H1 (cell line): ENCODE results near the gene SZT2. TPM values are rescaled to one million over a fixed set of nuclear protein-coding genes. Genes with fewer than 3 reads are reported as not detected.

Experiments used
- TAF7 ChIP-seq: optimal IDR thresholded peaks from 2 replicates; pipeline ENCODE3; 2011; ENCODE audit warnings: low read depth, mild to moderate bottlenecking, inconsistent platforms, low read length, moderate library complexity, borderline replicate concordance
- polyA plus RNA-seq, 7 experiments: library from polyadenylated mRNA; depleted of rRNA in 3 of 7; stranded (reverse) in 5 of 7; unstranded in 2 of 7; fragments of >200 nt in 5 of 7; fragments of 200-250 nt in 2 of 7; gene quantifications; 1 replicate in 5 of 7; 2 replicates in 1 of 7; 4 replicates in 1 of 7; pipeline versions ENCODE4 v1.2.1 to v1.2.3, GENCODE V29; 2011 to 2013; ENCODE audit warnings: missing spikeins in 2 of 7, mixed read lengths in 2 of 7
- total RNA-seq: library from RNA; stranded (reverse); fragmentation: NEBNext Ultra II Directional; extraction: Animal tissue kit (Norgen Biotek cat#: 25700); gene quantifications from 2 replicates; pipeline ENCODE4 v1.2.1, GENCODE V29; 2021
- TF ChIP-seq, protein P1 (sequence below): IDR thresholded peaks from 2 replicates; pipeline ENCODE4 v1.6.1; 2012; ENCODE audit warnings: inconsistent platforms

Gene SZT2
- total and polyA plus RNA-seq, 2 of the 8 experiments (the other 6 are each of a cell fraction or from before 2014, with no cell fraction given), result 4.7 to 12.9 TPM

DNA sequence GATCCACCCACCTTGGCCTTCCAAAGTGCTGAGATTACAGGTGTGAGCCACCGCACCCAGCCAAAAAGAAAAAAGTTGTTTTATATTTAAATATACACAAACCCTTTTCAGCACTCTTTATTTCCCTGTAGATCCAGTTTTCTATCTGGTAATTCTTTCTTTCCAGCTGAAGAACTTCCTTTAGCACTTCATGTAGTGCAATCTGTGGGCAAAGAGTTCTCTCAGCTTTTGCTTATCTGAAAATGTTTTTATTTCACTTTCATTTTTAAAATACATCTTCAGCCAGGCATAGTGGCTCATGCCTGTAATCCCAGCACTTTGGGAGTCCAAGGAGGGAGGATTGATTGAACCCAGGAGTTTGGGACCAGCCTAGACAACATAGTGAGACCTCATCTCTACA is 92.5 kb downstream of the SZT2 start (continued):
- TF ChIP-seq, protein P1, sequence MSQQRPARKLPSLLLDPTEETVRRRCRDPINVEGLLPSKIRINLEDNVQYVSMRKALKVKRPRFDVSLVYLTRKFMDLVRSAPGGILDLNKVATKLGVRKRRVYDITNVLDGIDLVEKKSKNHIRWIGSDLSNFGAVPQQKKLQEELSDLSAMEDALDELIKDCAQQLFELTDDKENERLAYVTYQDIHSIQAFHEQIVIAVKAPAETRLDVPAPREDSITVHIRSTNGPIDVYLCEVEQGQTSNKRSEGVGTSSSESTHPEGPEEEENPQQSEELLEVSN, result no peak
- TF ChIP-seq TAF7, result no peak
